HepG2 (cell line): ENCODE measurements around the gene TBXAS1. TPM values are rescaled to one million over a fixed set of nuclear protein-coding genes. Genes with fewer than 3 reads are reported as not detected.

ENCODE experiments used
- ELF4 ChIP-seq: sonication (generic); formaldehyde crosslinking; IDR thresholded peaks from 2 replicates; pipeline ENCODE4 v1.5.0; 2020; ENCODE audit warnings: missing genetic modification reagents, mild to moderate bottlenecking, moderate library complexity, borderline replicate concordance
- HNRNPLL ChIP-seq: fragments of 200-400 bp; formaldehyde crosslinking; IDR thresholded peaks from 2 replicates; pipeline ENCODE4 v1.6.1; 2017; ENCODE audit warnings: mild to moderate bottlenecking, low read depth, low read length; ENCODE audit not compliant: poor library complexity, severe bottlenecking
- NFIB ChIP-seq: sonication (generic); formaldehyde crosslinking; IDR thresholded peaks from 2 replicates; pipeline ENCODE4 v1.9.0; 2021; ENCODE audit warnings: missing genetic modification reagents, mild to moderate bottlenecking, borderline replicate concordance
- SRSF9 ChIP-seq: fragments of 200-400 bp; formaldehyde crosslinking; IDR thresholded peaks from 2 replicates; pipeline ENCODE4 v1.6.1; 2018; ENCODE audit warnings: borderline replicate concordance, mild to moderate bottlenecking, low read depth, low read length; ENCODE audit not compliant: insufficient read depth, poor library complexity, severe bottlenecking
- polyA plus RNA-seq, 8 experiments: library from polyadenylated mRNA; depleted of rRNA in 3 of 8; stranded (reverse) in 7 of 8; unstranded in 1 of 8; fragments of >200 nt; fragmentation: Illumina TruSeq in 4 of 8; extraction: Trizol in 4 of 8; gene quantifications; 2 replicates each; pipeline versions ENCODE4 v1.2.1 to v1.2.3, GENCODE V29; 2011 to 2016; ENCODE audit warnings: low read depth in 4 of 8, missing spikeins in 1 of 8, mixed read lengths in 1 of 8; ENCODE audit not compliant: insufficient read depth in 1 of 8
- total RNA-seq, 5 experiments: library from RNA; depleted of rRNA; stranded (reverse); fragments of >200 nt; fragmentation: Illumina TruSeq; extraction: Trizol; gene quantifications; 2 replicates each; pipeline ENCODE4 v1.2.3, GENCODE V29; 2016; ENCODE audit warnings: low read depth in 1 of 5
- TF ChIP-seq, protein P1 (sequence below): sonication (generic); formaldehyde crosslinking; IDR thresholded peaks from 2 replicates; pipeline ENCODE4 v1.5.0; 2020; ENCODE audit warnings: mild to moderate bottlenecking, missing genetic modification reagents
- TF ChIP-seq, protein P2 (sequence below): sonication (generic); formaldehyde crosslinking; IDR thresholded peaks from 2 replicates; pipeline ENCODE4 v1.8.0; 2022; ENCODE audit warnings: missing genetic modification reagents, mild to moderate bottlenecking, moderate library complexity, borderline replicate concordance
- TF ChIP-seq, protein P3 (sequence below): sonication (generic); formaldehyde crosslinking; IDR thresholded peaks from 2 replicates; pipeline ENCODE4 v1.4.0; 2020; ENCODE audit warnings: missing genetic modification reagents
- TF ChIP-seq, protein P4 (sequence below): sonication (generic); formaldehyde crosslinking; IDR thresholded peaks from 2 replicates; pipeline ENCODE4 v1.4.0; 2020; ENCODE audit warnings: mild to moderate bottlenecking, missing genetic modification reagents
- TF ChIP-seq, protein P5 (sequence below): sonication (generic); formaldehyde crosslinking; IDR thresholded peaks from 2 replicates; pipeline ENCODE4 v1.5.0; 2020; ENCODE audit warnings: mild to moderate bottlenecking, missing genetic modification reagents

Gene TBXAS1
- total and polyA plus RNA-seq, 2 of the 13 experiments (the other 11 are each of a cell fraction or from before 2014, with no cell fraction given): 4.0 to 4.9 TPM

DNA sequence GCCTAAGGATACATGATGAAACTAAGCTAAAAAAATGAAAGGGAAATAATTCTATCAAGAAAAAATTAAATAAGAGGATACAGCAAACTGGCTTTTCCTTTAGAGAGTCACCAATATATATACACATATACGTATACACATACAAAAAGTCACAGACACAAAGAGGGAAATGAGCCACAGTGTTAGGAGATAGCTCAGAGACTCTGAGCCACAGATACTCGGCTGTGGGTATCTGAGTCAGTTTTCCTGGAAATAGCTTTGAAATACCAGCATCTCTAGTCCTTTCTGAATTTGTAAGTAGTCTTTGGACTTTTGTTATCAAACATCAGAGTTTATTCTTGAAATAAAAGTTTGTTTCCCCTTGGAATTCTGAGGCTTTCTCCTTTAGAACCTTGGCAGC, 111.8 kb downstream of the TBXAS1 start (continued):
- TF ChIP-seq, protein P1, sequence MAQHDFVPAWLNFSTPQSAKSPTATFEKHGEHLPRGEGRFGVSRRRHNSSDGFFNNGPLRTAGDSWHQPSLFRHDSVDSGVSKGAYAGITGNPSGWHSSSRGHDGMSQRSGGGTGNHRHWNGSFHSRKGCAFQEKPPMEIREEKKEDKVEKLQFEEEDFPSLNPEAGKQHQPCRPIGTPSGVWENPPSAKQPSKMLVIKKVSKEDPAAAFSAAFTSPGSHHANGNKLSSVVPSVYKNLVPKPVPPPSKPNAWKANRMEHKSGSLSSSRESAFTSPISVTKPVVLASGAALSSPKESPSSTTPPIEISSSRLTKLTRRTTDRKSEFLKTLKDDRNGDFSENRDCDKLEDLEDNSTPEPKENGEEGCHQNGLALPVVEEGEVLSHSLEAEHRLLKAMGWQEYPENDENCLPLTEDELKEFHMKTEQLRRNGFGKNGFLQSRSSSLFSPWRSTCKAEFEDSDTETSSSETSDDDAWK (CRISPR knock-in tag): no peak
- TF ChIP-seq NFIB (CRISPR knock-in tag) (no peak), ELF4 (CRISPR knock-in tag) (no peak), SRSF9 (no peak), HNRNPLL (no peak)
- TF ChIP-seq, protein P2, sequence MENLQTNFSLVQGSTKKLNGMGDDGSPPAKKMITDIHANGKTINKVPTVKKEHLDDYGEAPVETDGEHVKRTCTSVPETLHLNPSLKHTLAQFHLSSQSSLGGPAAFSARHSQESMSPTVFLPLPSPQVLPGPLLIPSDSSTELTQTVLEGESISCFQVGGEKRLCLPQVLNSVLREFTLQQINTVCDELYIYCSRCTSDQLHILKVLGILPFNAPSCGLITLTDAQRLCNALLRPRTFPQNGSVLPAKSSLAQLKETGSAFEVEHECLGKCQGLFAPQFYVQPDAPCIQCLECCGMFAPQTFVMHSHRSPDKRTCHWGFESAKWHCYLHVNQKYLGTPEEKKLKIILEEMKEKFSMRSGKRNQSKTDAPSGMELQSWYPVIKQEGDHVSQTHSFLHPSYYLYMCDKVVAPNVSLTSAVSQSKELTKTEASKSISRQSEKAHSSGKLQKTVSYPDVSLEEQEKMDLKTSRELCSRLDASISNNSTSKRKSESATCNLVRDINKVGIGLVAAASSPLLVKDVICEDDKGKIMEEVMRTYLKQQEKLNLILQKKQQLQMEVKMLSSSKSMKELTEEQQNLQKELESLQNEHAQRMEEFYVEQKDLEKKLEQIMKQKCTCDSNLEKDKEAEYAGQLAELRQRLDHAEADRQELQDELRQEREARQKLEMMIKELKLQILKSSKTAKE (CRISPR knock-in tag): no peak
- TF ChIP-seq, protein P3, sequence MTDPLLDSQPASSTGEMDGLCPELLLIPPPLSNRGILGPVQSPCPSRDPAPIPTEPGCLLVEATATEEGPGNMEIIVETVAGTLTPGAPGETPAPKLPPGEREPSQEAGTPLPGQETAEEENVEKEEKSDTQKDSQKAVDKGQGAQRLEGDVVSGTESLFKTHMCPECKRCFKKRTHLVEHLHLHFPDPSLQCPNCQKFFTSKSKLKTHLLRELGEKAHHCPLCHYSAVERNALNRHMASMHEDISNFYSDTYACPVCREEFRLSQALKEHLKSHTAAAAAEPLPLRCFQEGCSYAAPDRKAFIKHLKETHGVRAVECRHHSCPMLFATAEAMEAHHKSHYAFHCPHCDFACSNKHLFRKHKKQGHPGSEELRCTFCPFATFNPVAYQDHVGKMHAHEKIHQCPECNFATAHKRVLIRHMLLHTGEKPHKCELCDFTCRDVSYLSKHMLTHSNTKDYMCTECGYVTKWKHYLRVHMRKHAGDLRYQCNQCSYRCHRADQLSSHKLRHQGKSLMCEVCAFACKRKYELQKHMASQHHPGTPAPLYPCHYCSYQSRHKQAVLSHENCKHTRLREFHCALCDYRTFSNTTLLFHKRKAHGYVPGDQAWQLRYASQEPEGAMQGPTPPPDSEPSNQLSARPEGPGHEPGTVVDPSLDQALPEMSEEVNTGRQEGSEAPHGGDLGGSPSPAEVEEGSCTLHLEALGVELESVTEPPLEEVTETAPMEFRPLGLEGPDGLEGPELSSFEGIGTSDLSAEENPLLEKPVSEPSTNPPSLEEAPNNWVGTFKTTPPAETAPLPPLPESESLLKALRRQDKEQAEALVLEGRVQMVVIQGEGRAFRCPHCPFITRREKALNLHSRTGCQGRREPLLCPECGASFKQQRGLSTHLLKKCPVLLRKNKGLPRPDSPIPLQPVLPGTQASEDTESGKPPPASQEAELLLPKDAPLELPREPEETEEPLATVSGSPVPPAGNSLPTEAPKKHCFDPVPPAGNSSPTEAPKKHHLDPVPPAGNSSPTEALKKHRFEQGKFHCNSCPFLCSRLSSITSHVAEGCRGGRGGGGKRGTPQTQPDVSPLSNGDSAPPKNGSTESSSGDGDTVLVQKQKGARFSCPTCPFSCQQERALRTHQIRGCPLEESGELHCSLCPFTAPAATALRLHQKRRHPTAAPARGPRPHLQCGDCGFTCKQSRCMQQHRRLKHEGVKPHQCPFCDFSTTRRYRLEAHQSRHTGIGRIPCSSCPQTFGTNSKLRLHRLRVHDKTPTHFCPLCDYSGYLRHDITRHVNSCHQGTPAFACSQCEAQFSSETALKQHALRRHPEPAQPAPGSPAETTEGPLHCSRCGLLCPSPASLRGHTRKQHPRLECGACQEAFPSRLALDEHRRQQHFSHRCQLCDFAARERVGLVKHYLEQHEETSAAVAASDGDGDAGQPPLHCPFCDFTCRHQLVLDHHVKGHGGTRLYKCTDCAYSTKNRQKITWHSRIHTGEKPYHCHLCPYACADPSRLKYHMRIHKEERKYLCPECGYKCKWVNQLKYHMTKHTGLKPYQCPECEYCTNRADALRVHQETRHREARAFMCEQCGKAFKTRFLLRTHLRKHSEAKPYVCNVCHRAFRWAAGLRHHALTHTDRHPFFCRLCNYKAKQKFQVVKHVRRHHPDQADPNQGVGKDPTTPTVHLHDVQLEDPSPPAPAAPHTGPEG: no peak
- TF ChIP-seq, protein P4, sequence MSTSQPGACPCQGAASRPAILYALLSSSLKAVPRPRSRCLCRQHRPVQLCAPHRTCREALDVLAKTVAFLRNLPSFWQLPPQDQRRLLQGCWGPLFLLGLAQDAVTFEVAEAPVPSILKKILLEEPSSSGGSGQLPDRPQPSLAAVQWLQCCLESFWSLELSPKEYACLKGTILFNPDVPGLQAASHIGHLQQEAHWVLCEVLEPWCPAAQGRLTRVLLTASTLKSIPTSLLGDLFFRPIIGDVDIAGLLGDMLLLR (CRISPR knock-in tag): no peak
- TF ChIP-seq, protein P5, sequence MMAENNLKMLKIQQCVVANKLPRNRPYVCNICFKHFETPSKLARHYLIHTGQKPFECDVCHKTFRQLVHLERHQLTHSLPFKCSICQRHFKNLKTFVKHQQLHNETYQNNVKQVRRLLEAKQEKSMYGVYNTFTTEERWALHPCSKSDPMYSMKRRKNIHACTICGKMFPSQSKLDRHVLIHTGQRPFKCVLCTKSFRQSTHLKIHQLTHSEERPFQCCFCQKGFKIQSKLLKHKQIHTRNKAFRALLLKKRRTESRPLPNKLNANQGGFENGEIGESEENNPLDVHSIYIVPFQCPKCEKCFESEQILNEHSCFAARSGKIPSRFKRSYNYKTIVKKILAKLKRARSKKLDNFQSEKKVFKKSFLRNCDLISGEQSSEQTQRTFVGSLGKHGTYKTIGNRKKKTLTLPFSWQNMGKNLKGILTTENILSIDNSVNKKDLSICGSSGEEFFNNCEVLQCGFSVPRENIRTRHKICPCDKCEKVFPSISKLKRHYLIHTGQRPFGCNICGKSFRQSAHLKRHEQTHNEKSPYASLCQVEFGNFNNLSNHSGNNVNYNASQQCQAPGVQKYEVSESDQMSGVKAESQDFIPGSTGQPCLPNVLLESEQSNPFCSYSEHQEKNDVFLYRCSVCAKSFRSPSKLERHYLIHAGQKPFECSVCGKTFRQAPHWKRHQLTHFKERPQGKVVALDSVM (CRISPR knock-in tag): no peak
